ENCODE results near the gene FGD2. TPM values are rescaled to one million over a fixed set of nuclear protein-coding genes. Genes with fewer than 3 reads are reported as not detected.

Gene FGD2
- total and polyA plus RNA-seq, 2 donors (not counting 3 experiments of a cell fraction or from before 2014, with no cell fraction given) = not detected

DNA sequence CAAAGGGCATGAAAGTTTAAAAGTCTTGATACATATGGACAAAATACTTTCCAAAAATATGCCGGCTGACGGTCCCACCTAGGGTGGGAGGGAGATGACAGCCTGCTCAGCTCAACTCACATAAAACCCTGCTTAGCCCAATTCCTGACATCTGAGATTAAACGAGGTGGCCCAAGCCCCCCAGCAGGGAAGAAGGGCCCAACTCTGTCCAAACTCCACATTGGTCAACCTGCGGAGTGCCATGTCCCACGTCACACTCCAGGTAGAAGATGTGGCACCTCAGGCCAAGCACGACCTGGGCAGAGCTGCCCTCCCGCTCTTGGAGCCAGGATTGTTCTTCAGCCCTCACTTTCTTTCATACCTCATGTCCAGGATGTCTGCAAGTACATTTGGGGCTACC, 48.2 kb downstream of the FGD2 start:
- CTCF ChIA-PET = interaction anchor here (1.0 to 15.2 kb wide), 3 partner anchors 86 to 261 kb away, joined by 4 to 399 read pairs (median 5); partner anchors contain the start of gene PIM1
- no peaks in the 10 kb centered on the region for H3K4me1 ChIP-seq (ENCODE audit: control insufficient read depth, extremely low read depth, insufficient read depth, low read length)

More for the DNA sequence above, 48.2 kb downstream of the FGD2 start:
- no peak overlapping the region for H3K9ac ChIP-seq (replicated peaks; ENCODE audit: extremely low read depth, insufficient read depth, low read length)
- intact Hi-C loops (cut with micrococcal nuclease) (no loop called here), dilution Hi-C loops (cut with MboI; ENCODE audit: extremely low pct_ligation_motif_present, low sequenced_read_pairs) (no loop called here)
- H3K9me1 ChIP-seq (replicated peaks; ENCODE audit: control insufficient read depth, extremely low read depth, insufficient read depth, low read length) = no peaks in the 10 kb centered on the region
- no peak overlapping the region for H3K4me3 ChIP-seq (replicated peaks in 1 of 3; ENCODE audit: insufficient read depth in 1 of 3, low read depth in 1 of 3, low read length in 3 of 3)
- POLR2A ChIA-PET = interaction anchor here (1.1 kb wide), 1 partner anchor 25 kb away, joined by 3 read pairs; no protein-coding TSS in a partner anchor
- DNase-seq (ENCODE audit: low read depth, low spot score) = no peak
- H3K36me3 ChIP-seq (ENCODE audit: control insufficient read depth in 2 of 2, extremely low read depth in 1 of 2, insufficient read depth in 2 of 2, low read length in 2 of 2) = no peaks in the 10 kb centered on the region
- H2AFZ ChIP-seq (ENCODE audit: low read depth, low read length) = no peak overlapping the region
- no peak overlapping the region for H3K27ac ChIP-seq (ENCODE audit: insufficient read depth, low read depth, low read length)
- no peaks in the 10 kb centered on the region for H3K9me3 ChIP-seq (replicated peaks; ENCODE audit: control insufficient read depth, insufficient read depth, low read length)
- no peaks in the 10 kb centered on the region for H3K79me2 ChIP-seq (ENCODE audit: control insufficient read depth, insufficient read depth, low read length)
- H3K4me2 ChIP-seq (ENCODE audit: insufficient read depth, low read length) = no peak overlapping the region
- FAIRE-seq = no peak
- H3K27me3 ChIP-seq (ENCODE audit: control insufficient read depth in 2 of 2, insufficient read depth in 2 of 2, low read length in 2 of 2) = peaks cover 0 to 2% of the 10 kb centered on the region in 2 experiments
- no peak for TF ChIP-seq POLR2AphosphoS5 (IDR thresholded peaks at IDR 0.05; ENCODE audit: insufficient read depth, low read depth, low read length)
- no peak for TF ChIP-seq EZH2 (IDR thresholded peaks at IDR 0.05; ENCODE audit: borderline replicate concordance, low read depth, low read length, severe bottlenecking)
- no peak for TF ChIP-seq MAX (IDR thresholded peaks at IDR 0.05; ENCODE audit: insufficient read depth, insufficient read length)
- no peak for TF ChIP-seq GATA2 (IDR thresholded peaks at IDR 0.05; ENCODE audit: insufficient read depth, insufficient read length, low read depth, low read length)
- TF ChIP-seq MYC (IDR thresholded peaks at IDR 0.05; ENCODE audit: low read depth, low read length) = no peak
- no peak for TF ChIP-seq POLR2A (IDR thresholded peaks at IDR 0.05; ENCODE audit: low read depth, low read length)
- no peak for TF ChIP-seq FOS (IDR thresholded peaks at IDR 0.05; ENCODE audit: borderline replicate concordance, insufficient read depth, low read length)
- TF ChIP-seq, protein P1, sequence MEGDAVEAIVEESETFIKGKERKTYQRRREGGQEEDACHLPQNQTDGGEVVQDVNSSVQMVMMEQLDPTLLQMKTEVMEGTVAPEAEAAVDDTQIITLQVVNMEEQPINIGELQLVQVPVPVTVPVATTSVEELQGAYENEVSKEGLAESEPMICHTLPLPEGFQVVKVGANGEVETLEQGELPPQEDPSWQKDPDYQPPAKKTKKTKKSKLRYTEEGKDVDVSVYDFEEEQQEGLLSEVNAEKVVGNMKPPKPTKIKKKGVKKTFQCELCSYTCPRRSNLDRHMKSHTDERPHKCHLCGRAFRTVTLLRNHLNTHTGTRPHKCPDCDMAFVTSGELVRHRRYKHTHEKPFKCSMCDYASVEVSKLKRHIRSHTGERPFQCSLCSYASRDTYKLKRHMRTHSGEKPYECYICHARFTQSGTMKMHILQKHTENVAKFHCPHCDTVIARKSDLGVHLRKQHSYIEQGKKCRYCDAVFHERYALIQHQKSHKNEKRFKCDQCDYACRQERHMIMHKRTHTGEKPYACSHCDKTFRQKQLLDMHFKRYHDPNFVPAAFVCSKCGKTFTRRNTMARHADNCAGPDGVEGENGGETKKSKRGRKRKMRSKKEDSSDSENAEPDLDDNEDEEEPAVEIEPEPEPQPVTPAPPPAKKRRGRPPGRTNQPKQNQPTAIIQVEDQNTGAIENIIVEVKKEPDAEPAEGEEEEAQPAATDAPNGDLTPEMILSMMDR (IDR thresholded peaks at IDR 0.05; ENCODE audit: extremely low read depth in 1 of 2, insufficient read depth in 1 of 2, low read depth in 1 of 2, low read length in 2 of 2) = no peak
- TF ChIP-seq JUN (IDR thresholded peaks at IDR 0.05; ENCODE audit: borderline replicate concordance, insufficient read depth, insufficient read length, low read depth) = no peak
- no peaks in the 10 kb centered on the region for H4K20me1 ChIP-seq (replicated peaks; ENCODE audit: control insufficient read depth, extremely low read depth, insufficient read depth, low read length)
- no TSS peak for BruUV-seq (replicated peaks)

Data from endothelial cell of umbilical vein (primary cell).